ENCODE measurements around the gene GINS2. TPM values are rescaled to one million over a fixed set of nuclear protein-coding genes. Genes with fewer than 3 reads are reported as not detected.

GINS2 gene
- total RNA-seq, 2 experiments from 2014 or later = 59.9 to 62.9 TPM

GRCh38 chr16:85640585-85640984 is 48.2 kb downstream of the GINS2 start:
- H3K4me1 Mint-ChIP-seq (ENCODE audit: low read depth) = peaks cover 14% of the 10 kb centered on the region
- intact Hi-C loops (cut with micrococcal nuclease) = no loop called here
- no peak for TF ChIP-seq CTCF (IDR thresholded peaks at IDR 0.05)
- no peaks in the 10 kb centered on the region for H3K9me3 Mint-ChIP-seq
- H3K36me3 Mint-ChIP-seq (ENCODE audit: low read depth) = no peaks in the 10 kb centered on the region
- no peak overlapping the region for H3K4me3 Mint-ChIP-seq
- no peak overlapping the region for H3K27ac Mint-ChIP-seq
- H3K27me3 Mint-ChIP-seq = no peaks in the 10 kb centered on the region
- ChIA-PET POLR2A (no interaction called here), CTCF (no interaction called here)
- no peak for ATAC-seq
- no peak for DNase-seq

DNA sequence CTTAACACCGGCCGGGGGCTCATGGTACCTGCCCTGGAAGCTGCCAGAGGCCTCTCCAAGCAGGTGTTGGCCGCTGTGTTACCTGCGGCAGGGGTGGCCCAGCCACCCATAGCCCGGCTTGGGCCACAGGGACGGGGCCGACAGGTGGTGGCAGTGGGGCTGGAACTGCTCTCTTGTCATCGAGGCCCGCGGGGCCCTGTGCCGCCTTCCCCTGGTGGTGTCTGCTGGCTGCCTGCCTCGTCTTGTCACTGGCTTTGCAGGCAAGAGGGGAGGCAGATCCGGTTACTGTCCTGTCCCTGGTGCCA is 48.5 kb downstream of the GINS2 start:
- DNase-seq (no peak), ATAC-seq (no peak)
- peaks cover 13% of the 10 kb centered on the region for H3K4me1 Mint-ChIP-seq (ENCODE audit: low read depth)
- ChIA-PET POLR2A (no interaction called here), CTCF (no interaction called here)
- H3K9me3 Mint-ChIP-seq = no peaks in the 10 kb centered on the region
- H3K4me3 Mint-ChIP-seq = no peak overlapping the region
- intact Hi-C loops (cut with micrococcal nuclease) = no loop called here
- no peaks in the 10 kb centered on the region for H3K27me3 Mint-ChIP-seq
- no peak overlapping the region for H3K27ac Mint-ChIP-seq
- TF ChIP-seq CTCF (IDR thresholded peaks at IDR 0.05) = no peak
- no peaks in the 10 kb centered on the region for H3K36me3 Mint-ChIP-seq (ENCODE audit: low read depth)

GRCh38 chr16:85639529-85640253 is 49.1 kb downstream of the GINS2 start:
- ATAC-seq = no peak
- CTCF ChIA-PET = no interaction called here

GRCh38 chr16:85638695-85639409 is 49.9 kb downstream of the GINS2 start:
- H3K27ac Mint-ChIP-seq = no peak overlapping the region
- no peak for TF ChIP-seq CTCF (IDR thresholded peaks at IDR 0.05)
- no peaks in the 10 kb centered on the region for H3K27me3 Mint-ChIP-seq
- no peaks in the 10 kb centered on the region for H3K9me3 Mint-ChIP-seq
- peaks cover 2% of the 10 kb centered on the region for H3K4me1 Mint-ChIP-seq (ENCODE audit: low read depth)
- ATAC-seq (no peak), DNase-seq (no peak)
- ChIA-PET POLR2A (no interaction called here), CTCF (no interaction called here)
- no peak overlapping the region for H3K4me3 Mint-ChIP-seq
- intact Hi-C loops (cut with micrococcal nuclease) = no loop called here
- no peaks in the 10 kb centered on the region for H3K36me3 Mint-ChIP-seq (ENCODE audit: low read depth)

More at GRCh38 chr16:85639529-85640253, 49.1 kb downstream of the GINS2 start:
- Mint-ChIP-seq H3K9me3 (no peaks in the 10 kb centered on the region), H3K27ac (no peak overlapping the region), H3K4me1 (ENCODE audit: low read depth) (peaks cover 8% of the 10 kb centered on the region), H3K4me3 (no peak overlapping the region), H3K27me3 (no peaks in the 10 kb centered on the region), H3K36me3 (ENCODE audit: low read depth) (no peaks in the 10 kb centered on the region)
- no peak for TF ChIP-seq CTCF (IDR thresholded peaks at IDR 0.05)
- intact Hi-C loops (cut with micrococcal nuclease) = no loop called here
- no peak for DNase-seq
- POLR2A ChIA-PET = no interaction called here

DNA sequence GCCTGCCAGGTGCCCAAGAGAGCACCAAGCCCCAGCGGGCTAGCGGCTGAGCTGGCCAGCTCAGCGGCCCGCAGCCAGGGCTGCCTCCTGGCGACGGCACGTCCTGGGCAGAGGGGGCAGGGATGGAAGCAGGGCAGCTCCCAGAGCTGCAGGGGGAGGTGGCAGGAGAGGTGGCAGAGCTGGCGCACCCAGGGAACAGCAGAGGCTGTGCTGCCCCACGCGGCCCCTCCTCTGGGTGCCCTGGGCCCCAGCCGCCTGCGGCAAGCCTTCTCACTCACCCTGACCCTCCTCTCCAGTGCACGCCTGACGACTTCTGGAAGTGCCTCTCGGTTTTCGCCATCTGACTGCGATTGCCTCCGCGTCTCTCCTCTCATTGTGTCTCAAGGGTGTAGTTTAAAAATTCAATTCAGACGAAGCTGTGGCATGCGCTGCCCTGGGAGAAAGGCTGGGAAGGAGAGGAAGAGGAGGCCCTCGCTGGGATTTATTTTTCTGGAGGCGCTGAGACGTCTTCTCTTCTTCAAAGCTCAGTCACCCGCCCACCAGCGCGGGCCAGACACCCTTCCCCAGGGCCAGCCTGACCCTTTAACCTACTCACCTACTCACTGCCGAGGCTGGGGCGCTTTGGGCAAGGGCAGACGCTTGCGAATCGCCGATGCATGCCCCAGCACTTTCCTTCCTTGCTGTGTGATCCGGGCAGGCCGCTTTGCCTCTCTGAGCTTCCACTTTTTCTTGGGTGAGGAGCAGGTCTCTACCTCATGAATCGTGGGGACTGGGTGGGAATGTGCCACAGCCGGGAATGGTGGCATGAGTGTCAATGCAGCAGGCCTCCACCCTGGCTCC is 50.7 kb downstream of the GINS2 start:
- no peaks in the 10 kb centered on the region for H3K9me3 Mint-ChIP-seq
- POLR2A ChIA-PET = no interaction called here

More for the DNA sequence above, 50.7 kb downstream of the GINS2 start:
- ATAC-seq (no peak), DNase-seq (no peak)
- H3K36me3 Mint-ChIP-seq (ENCODE audit: low read depth) = no peaks in the 10 kb centered on the region
- no peak for TF ChIP-seq CTCF (IDR thresholded peaks at IDR 0.05)
- H3K4me1 Mint-ChIP-seq (ENCODE audit: low read depth) = peaks cover 1% of the 10 kb centered on the region
- H3K27ac Mint-ChIP-seq = no peak overlapping the region
- no peak overlapping the region for H3K4me3 Mint-ChIP-seq
- no peaks in the 10 kb centered on the region for H3K27me3 Mint-ChIP-seq
- CTCF ChIA-PET = interaction anchor here (1.7 kb wide), 1 partner anchor 22 kb away, joined by 7 read pairs; no protein-coding TSS in a partner anchor
- intact Hi-C loops (cut with micrococcal nuclease) = no loop called here

All from activated CD8-positive, alpha-beta T cell treated with anti-CD3 and anti-CD28 coated beads for 36 hours (primary cell).